ENCODE data around the gene GRAMD1B.
"Not testable (repeated sequence)": the region's sequence is repeated elsewhere in the genome, so short reads cannot be mapped to it uniquely, and the experiment has no call there.

Gene GRAMD1B

DNA sequence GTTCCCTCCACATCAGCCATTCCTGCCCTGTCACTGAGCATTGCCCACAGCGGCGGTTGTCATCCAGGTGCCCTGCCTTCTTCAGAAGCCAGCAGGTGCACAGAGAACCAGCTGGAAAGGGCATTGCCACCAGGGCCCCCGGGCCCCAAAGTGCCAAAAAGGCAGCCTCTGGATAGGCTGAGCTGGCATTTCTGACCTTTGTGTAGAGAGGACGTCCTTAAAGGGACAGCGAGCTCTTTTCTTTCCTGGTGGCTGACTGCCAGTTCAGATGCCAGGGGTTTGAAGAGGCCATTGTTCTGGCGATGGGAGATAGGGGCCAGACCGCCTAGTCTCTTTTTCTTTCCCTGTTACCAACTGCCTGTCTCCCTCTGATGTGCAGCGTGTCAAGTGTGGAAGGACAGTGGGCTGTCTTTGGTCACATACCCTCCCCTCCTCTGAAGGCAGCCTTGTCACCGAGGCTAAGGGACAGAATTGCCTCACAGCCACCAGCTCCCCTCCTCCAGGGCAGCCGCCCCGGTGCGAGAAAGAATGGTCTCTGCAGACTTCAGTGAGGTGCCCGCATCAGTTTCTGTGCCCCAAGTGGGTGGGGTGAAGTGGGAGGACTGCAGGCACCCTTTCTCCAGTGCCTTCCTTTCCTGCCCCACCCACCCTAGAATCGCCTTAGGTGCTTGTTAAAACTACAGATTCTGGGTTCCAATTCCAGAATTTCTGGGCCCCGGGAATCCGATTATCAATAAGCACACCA lies 114.7 kb downstream of the GRAMD1B start:
- DNase-seq, result no peak

DNA sequence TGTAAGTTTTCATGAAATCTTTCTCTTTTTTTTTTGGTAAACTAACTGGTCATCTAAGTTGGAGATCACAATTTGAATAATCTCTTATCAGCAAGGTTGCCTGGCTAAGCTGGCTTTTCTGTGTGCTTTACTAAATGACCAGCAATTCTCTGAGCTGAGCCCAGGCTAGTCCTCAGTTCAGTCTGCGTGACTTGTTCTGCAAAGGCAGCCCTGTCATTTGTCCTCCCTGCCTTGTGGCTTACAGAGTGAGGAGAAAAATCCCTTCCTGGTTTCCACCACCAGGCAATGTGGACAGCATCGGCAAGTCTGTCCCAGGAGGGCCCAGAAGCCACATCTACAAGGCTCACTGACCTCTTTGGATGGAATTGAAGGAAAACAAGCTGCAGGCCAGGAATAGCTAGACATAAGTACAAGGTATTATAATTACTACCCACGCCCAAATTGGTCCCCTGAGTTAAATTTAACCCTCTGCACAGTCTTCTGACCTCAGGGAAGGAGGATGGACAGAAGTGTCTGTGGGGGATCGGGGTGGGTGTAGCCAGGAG lies 115.7 kb downstream of the GRAMD1B start:
- DNase-seq, result no peak

DNA sequence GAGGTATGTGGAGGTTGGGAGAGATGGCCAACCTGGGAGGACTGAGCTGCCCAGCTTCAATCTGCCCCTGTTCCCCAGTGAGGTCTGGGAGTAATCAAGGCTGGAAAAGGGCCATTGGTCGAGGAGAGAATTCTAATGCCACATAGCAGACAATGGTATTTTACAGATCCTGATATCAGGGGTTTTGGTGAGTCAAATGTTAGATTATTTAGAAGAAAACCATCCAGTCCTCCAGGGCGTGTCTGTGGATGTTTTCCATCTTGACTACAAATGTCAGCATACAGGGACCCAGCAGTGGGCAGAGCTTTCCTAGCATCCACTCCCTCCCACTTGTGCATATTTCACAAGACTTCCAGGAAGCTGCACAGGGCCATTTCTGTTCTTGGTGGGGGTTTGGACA lies 116.4 kb downstream of the GRAMD1B start:
- DNase-seq, result no peak

DNA sequence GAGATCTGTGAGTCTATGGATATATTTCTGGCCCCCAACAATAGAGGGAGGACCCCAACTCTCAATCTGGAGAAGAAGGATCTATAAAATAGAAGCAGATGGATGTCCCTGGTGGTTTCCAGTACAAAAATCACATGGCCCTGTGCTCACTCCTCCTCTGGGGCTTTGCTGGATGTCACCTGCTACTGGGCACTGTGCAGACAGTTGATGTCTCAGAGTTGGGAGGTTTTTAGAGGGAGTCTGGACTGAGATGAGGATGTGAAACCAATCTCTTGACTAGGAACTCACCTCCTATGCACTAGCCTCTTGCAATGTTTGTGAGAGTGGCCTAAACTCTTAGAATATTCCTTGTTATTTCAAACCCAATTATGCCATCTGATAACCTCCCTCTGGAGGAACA lies 117.1 kb downstream of the GRAMD1B start:
- DNase-seq, result no peak

DNA sequence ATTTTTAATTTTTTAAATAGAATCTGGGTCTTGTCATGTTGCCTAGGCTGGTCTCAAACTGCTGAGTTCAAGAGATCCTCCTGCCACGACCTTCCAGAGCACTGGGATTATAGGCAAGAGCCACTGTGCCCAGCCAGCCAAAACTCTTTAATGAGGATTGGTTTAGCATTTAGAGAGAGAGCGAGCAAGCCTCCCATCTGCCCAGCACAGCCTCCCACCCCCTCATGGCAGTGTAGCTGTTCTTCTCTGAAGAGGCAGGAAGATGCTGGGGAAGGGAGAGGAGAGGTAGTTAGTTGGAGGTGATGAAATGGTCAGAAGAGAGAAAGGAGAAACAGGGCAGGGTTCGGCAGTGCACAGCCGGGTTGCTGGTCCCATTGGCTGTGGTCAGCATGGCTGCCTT lies 118.7 kb downstream of the GRAMD1B start:
- no peak for DNase-seq

DNA sequence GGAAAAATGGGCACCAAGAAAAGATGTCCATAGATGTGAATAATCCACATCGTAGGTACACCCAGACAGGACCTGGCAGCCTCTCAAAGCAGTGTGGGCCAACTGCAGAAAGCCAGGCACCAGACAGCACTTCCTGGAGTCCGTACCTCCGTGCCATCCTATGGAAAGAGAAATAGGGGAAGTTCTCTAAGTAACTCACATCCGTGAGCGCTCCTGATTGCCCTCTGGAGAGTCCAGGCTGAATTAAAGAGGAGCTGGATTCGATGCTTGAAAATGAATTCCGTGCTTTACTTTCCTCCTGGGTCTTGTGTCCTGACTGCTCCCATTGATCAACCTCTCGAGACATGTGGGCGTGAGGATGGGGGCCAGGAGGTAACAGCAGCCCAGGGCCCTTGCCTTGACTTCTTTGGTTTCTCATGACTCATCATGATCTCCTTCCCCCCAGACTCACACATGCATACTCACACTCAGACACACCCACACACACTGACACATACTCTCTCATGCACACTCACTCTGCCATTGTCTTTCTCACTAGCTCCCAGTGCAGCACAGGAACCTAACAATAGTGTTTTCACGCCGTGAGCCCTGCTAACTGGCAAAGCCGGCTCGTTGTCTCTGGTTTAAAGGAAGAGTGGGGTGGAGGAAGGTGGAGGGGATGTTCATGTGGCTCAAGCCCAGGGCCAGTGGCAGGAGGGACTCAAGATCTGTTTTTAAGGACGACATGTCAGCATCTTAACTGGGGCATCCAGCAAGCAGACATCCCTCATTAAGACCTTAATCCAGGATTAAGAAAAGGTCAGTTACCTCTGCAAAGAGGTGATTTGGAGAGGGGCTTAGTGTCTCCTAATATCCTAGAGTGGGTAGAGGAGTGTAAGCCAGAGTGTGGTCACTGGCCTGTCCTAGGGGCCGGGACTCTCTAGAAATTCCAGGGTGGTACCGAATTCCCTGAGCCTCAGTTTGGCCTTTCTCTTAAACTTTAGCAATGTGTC lies 120.2 kb downstream of the GRAMD1B start:
- DNase-seq, result no peak

DNA sequence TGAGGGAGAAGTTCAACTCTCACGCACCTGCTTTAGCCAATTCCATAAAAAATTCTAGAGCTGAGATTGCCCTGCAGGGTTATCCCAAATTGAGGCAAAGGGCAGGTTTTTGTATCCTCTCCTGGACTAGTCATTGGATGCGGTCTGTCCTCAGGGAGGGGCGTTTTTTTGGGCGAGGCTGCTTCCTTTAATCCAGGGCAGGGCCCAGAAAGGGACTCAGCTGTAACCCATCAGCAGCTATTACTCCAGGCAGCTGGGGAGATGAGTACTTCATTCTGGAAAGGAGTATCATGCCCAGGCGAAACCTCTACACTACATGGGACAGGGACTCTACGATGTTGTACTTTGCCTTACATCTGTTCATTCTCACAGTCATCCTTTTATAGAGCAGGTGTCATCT lies 121.0 kb downstream of the GRAMD1B start:
- DNase-seq, result no peak

DNA sequence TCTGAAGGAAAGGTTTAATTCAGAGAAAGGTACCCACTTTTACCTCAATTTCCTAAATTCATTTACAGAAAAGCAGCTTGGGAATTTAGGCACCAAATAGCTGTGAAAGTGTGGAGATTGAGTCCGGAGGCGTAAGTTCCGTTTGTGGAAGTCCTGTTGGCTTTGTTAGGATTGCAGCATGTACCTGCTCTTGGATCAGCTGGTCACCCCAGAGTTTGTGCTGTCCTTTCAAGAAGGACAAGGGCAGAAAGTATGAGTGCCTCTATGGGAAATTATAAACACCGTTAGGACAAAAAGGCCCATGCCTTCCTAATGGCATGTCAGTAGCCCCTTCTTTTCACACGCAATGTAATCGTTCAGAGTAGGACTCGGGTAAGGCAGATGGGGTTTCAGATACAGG lies 126.6 kb downstream of the GRAMD1B start:
- DNase-seq, result no peak

DNA sequence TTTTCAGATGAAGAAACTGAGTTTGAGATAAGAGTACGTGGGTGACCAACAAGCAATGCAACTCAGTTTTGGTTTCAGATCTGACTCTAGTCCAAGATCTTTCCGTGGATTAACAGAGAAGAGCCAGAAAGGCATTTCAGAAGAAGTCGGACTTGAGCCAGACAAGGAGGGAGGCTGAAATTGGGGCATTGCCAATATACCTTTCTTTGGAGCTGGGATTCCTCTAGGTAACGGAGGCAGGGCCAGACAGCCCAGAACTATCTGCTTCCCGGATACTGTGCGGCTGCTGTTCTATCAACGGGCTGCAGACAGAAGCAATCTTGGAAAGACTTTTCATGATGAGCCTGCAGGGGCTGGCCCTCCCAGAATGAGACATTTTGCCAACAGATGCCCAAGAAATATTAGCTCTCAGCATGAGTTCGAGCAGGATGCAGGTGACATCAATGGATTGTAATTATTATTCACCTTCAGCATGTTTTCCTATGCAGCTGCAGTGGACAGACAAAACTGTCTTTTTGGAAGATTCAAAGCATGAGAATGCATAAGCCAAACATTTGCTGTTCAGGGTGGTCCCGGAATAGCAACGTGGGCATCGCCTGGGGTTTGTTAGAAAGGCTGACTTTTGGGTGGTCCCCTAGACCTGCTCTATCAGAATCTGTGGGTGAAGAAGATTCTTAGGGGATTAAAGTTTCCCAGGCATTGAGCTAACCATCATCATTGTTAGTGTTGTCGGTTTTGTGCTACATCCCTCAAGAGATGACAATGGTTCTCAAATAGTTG lies 128.7 kb downstream of the GRAMD1B start:
- DNase-seq, result no peak

DNA sequence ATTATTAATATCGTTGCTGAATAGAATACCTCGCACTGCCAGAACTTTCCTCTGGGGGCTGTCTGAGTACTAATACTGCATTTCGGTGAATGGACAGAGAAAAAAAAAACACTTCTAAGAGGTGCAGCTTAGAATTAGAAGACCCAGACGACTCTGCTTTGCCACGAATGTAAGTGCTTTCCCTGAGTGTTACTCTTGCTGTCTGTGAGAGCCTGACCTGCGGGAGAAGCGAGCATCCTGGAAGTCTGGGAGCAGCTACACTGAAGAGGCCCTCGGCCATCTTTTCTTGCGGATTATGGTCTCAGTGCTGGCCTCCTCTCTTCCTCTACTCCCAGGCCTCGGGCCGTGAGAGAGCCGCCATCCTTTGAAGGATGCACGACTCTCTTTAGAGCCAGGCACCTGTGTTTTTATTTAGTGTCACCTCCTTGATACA lies 129.5 kb downstream of the GRAMD1B start:
- DNase-seq, result no peak

DNA sequence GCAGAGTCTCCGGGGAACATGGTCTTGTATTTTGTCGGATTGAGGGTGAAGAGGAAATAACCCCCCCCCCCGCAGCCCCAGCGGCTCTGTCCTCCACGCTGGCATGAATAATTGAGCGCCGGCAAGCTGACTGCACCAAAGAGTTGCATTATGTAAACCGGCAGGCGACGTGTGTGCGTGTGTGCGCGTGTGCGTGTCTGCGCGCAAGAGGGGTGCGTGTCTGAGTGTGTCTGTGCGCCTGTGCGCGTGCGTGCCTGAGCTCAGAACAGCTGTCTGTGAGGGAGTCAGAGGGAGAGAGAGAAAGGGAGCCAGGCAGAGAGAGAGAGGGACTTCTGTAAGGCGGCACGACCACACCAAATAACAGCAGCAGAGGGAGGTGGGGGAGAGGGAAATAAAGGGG lies 129.9 kb downstream of the GRAMD1B start:
- peak; percentile 50 for DNase-seq

DNA sequence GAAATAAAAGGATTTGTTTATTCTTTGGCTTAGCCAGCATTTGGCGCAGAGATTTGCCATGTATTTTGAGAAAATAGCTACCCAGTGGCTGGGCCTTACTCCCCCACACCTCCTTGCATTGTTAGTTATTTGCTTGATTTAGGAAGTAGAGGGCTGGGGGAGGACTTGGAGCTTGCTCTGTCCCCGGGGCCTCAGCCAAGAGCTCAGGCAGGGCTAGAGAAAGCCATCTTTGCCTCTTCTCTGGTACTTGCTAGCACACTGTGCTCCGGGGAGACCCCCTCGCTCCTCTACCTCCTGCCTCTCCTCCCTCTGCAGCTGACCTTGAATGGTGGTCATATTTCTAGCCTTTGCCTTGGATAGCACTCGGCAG lies 131.3 kb downstream of the GRAMD1B start:
- DNase-seq, result no peak

DNA sequence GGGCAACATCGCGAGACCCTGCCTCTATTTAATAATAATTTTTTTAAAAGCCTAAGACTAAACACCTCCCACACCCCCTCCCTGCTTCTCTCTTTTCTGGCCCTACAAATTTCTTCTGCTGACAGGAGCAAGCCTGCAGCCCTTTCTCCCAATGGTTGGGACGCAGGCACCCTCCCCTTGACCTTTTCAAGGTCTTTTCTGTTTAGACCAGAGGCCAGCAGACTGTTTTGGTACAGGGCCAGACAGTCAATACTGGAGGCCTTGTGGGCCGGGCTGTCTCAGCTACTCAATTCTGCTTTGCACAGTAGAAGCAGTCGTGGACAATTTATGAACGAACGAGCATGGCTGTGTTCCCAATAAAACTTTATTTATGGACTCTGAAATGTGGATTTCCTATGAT lies 132.1 kb downstream of the GRAMD1B start:
- no peak for DNase-seq

DNA sequence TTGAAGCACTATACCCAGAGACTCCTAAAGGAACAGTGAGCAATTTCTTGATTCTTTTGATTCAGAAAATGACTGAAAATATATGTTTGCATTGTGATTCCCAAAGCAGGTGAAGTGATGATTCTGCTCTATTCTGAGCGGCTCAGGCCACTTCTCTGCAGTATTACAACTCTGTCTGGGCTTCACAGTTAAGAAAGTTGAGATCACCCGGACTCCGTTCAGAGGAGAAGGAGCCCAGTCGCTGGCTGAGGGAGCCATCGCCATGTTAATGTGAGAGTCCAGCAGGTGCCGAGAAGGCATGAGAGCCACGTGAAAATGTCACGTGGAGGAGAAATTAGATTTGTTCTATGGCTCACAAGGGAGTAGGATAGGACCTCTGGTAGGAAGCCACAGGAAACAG lies 132.8 kb downstream of the GRAMD1B start:
- no peak for DNase-seq

DNA sequence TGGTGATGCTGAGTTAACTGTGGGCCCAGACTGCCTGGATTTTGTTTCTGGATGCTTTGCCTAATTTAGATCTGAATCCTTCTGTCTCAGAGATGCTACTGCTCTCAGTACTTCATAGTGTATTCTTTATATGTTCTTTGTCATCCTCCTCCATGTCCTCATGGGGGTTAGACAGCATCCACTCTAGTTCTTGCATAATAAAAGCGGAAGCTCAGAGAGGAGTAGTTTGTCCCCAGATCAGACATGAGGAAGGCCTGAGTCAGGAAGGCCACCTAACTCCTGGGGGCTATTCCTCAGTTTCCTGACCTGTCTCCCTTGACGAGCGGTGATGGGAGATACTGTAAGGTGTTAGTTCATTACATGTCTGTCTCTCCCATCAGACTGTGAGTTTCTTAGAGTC lies 134.2 kb downstream of the GRAMD1B start:
- DNase-seq, result no peak

DNA sequence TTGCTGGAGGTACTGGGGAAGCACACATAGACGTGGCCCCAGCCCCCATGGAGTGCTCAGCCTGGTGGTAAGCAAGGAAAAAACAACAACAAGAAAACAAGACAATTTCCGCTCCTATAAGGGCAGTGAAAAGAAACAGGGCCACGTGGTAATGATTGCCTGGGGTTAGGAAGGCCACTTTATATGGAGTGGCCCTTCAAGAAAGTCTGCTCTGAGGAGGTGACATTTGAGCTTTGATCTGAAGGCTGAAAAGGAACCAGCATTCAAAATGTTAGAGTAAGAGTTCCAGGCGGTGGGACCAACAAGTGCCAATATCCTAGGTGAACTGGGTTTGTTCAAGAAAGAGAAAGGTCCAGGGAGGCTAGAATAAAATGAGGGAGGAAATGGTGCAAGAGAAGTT lies 136.8 kb downstream of the GRAMD1B start:
- no peak for DNase-seq

DNA sequence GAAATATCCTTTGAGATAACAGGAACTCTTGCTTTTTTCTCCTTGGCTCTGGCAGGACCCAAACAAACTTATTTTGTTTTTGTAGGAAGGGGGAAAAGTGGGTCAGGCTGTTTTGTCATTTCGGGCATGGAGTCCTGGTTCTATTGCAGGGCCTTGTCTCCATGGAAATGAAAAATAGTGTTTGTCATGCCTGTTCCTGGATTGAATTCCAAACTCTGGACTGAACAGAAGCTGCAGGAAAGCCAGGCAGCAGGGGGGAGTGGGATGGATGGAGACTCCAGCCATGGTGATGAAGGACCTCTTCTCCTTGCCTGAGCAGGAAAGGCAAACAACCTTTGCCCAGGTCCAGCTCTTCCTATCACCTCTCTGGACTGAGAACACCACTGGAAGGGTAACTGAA lies 137.4 kb downstream of the GRAMD1B start:
- no peak for DNase-seq

DNA sequence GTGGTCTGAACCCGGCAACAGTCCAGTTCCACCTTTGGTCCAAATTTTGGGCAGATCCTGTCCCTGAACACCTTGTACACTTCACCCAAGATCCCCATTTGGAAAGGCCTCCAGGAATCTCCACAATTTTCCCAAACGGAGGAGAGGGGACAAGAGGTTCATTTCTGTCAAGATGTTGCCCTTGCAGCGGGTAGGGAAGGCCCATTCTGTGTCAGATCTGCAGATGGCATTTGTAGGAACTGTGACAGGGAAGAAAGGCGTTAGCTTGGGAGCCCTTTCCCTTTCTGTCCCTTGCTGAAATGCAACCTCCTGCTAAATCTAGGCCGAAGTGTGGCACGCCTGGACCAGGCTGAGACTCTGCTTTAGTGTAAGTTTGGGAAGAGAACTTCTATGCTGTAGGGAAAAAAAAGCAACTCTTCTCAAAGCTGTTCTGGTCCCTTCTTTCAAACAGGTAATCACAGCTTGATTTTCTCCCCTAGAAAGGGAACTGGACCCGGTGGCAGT lies 138.3 kb downstream of the GRAMD1B start:
- DNase-seq, result no peak

DNA sequence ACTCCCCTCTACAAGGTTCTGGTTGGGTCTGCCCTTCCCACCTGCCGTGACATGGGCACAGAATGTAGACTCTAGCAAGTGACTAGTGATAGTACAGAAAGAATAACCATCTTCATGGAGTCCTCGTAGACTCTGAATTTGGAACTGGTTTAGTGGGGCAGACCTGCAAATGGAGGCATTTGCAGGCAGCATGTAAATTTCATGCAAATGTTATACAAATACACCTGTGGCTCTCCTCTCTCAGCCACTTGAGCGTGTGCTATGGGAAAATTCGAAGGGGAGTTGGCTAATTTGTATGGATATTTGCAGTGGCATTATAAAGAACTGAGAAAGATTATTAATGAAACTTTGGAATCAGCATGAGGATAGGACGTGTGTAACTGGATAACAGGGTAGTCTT lies 139.3 kb downstream of the GRAMD1B start:
- DNase-seq, result no peak

DNA sequence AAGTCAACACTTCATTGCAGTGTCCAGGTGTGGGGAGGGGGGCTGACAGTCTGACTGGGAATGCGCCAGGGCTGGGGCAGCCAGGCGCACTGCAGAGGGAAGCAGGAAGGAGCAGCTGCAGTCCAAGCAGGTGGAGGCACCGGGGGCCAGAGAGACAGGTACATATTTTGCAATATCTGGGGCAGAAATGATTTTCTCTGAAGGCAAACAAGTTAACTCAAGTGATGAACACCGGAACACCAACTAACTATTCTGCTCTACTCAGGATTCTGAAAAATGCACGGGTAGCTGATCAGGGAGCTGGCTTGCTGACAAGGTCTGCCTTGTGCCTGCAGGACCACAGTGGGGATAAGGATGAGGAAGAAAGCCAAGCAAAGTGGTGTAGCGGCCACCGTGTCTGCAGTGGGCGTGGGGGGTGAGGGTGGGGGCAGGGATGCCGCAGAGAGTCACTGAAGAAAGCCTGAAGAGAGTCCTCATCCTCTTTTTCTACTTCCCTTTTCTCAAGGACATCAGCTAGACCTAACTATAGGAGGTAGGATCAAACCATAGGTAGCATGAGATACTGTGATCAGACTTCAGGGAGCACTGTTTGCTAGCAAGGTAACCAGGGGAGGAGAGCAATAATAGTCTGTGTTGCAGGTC lies 141.0 kb downstream of the GRAMD1B start:
- no peak for DNase-seq

DNA sequence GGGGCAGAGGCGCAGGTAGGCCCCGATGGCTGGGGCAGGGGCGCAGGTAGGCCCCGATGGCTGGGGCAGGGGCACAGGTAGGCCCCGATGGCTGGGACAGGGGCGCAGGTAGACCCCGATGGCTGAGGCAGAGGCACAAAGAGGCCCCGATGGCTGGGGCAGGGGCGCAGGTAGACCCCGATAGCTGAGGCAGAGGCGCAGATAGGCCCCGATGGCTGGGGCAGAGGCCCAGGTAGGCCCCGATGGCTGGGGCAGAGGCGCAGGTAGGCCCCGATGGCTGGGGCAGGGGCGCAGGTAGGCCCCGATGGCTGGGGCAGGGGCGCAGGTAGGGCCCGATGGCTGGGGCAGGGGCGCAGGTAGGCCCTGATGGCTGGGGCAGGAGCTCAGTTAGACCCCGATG lies 142.7 kb downstream of the GRAMD1B start:
- DNase-seq, result not testable (repeated sequence)

DNA sequence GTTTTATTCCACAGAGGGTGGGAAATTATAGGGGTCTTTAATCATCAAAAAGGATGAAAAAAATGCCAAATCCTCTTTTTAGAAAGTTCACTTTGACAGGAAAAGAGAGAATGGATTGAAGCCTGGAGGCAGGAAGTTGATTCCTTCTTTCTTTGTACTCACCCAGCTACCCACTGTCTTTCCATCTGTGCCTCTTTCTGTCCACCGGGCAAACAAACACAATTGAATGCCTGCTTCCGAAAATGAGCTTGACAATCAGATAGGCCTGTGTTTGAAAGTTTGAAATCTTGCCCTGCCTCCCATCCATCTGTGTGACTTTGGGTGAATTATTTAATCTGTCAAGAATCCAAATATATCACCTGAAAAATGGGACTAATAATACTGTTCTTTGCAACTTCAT lies 143.2 kb downstream of the GRAMD1B start:
- no peak for DNase-seq
